GM12873 (cell line): ENCODE data around the gene ANKRD29.

Source experiments
- TF ChIP-seq, protein P1 (sequence below): IDR thresholded peaks from 2 replicates; pipeline ENCODE4 v1.5.1; 2012; ENCODE audit warnings: low read depth, mild to moderate bottlenecking, moderate library complexity, low read length, control low read depth; ENCODE audit not compliant: insufficient read depth; ENCODE audit errors: missing control alignments

Gene ANKRD29

DNA sequence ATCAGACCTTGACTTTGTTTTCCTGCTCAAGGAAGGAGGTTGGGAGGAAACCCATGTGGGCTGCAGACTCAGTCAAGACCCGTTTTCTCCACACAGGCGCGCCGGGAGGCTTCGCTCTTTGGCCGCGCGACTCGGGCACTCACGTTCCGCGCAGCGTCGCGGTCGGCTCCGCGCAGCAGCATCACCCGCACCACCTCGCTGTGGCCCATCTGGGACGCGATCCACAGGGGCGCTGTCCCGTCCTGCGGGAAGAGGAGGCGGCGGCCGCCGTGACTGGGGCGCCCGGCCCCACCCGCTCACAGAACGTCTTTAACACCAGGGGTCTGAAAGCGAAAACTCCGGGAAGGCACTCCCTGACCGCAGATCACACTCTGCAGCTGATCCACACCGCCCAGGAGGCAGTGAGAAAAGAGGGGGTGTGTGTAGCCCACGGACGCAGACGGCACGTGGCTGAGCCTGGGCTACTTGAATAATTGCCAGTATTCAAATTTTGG is 43.3 kb downstream of the ANKRD29 start:
- TF ChIP-seq, protein P1, sequence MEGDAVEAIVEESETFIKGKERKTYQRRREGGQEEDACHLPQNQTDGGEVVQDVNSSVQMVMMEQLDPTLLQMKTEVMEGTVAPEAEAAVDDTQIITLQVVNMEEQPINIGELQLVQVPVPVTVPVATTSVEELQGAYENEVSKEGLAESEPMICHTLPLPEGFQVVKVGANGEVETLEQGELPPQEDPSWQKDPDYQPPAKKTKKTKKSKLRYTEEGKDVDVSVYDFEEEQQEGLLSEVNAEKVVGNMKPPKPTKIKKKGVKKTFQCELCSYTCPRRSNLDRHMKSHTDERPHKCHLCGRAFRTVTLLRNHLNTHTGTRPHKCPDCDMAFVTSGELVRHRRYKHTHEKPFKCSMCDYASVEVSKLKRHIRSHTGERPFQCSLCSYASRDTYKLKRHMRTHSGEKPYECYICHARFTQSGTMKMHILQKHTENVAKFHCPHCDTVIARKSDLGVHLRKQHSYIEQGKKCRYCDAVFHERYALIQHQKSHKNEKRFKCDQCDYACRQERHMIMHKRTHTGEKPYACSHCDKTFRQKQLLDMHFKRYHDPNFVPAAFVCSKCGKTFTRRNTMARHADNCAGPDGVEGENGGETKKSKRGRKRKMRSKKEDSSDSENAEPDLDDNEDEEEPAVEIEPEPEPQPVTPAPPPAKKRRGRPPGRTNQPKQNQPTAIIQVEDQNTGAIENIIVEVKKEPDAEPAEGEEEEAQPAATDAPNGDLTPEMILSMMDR: no peak

DNA sequence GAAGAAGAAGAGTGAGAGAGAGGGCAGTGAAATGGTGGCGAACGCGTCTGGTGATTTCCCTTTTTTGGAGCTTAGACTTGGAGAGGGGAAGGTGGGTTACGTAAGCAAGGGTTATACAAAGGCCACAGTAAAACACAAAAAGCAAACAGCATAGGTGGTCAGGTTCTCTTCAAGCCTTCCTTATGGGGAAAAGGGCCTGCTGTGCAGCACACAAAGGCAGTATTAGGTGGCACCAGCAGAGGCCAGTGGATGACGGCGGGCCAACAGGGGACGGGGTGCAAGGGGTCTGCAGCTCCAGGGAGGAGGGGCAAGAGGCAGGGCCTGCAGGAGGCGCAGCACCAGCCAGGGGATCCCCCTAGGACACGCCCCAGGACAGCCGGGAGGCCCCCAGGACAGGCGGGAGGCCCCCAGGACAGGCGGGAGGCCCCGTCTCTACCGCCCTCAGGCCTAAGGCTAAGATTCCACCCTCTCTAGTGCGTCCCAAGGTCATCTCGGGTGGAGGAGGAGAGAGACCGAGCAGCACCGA is 43.8 kb downstream of the ANKRD29 start:
- TF ChIP-seq, protein P1: peak; percentile 6

GRCh38 chr18:23617412-23618014 is 45.2 kb downstream of the ANKRD29 start:
- TF ChIP-seq, protein P1: no peak

GRCh38 chr18:23616258-23616657 is 46.5 kb downstream of the ANKRD29 start:
- TF ChIP-seq, protein P1: no peak

GRCh38 chr18:23614891-23615290 is 47.8 kb downstream of the ANKRD29 start:
- TF ChIP-seq, protein P1: no peak

DNA sequence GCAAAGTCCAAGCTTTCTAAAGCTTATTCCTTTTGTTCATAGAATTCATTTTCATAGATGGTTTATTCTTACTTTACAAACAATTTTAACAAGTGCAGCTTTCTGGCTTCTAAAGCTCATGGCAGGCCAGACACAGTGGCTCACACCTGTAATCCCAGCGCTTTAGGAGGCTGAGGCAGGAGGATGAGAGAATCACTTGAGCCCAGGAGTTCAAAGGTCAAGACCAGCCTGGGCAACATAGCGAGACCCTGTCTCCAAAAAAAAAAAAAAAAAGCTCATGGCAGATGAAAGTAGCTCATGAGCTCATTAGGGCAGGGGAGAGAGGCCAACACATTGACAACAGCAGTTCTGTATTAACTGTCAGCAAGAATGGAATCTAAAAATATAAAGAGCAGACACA is 48.3 kb downstream of the ANKRD29 start:
- TF ChIP-seq, protein P1: no peak

DNA sequence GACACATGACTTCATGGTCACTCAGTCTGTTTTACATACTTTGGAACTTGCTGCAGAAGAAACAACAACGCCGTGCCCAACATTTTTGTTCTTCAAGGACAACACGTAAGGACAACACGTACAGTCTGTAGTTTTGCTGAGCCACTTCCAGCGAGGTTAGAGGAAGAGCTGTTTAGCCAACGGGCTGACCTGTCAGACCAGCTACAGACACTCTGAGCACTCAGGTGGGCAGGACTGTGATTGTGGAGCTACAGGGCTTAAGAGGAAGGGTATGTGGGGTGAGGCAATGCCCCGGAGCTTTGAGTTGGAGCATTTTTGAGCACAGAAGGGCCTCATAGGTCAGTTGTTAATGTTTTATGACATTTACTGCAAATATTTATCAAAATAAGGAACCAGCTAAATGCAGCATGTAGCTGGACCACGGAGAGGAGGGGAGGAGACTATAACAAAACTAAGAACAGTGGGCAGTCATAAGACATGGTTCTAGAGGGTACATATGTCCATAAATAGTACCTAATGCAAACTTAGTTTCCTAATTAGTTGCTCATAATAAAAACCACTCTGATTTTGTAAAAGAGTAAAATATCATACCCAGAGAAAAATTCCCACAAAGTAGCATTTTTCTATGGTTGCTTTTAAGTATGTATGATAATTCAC is 50.1 kb downstream of the ANKRD29 start:
- TF ChIP-seq, protein P1: no peak
